GM12865 (cell line): ENCODE measurements around the gene ALG1L2.
"Not testable (repeated sequence)": the region's sequence is repeated elsewhere in the genome, so short reads cannot be mapped to it uniquely, and the experiment has no call there.

Experiments
- DNase-seq: peaks from one replicate; pipeline ENCODE4 v3.0.0; 2010; ENCODE audit warnings: low read depth
- H3K4me3 ChIP-seq: 2 replicates; pipeline ENCODE4 v1.5.1; 2011; ENCODE audit warnings: mild to moderate bottlenecking, low read depth, low read length, control low read depth
- CTCF ChIP-seq: IDR thresholded peaks from 2 replicates; pipeline ENCODE4 v1.5.1; 2011; ENCODE audit warnings: low read length, control low read depth, low read depth, inconsistent platforms; ENCODE audit not compliant: insufficient read depth; ENCODE audit errors: missing control alignments

Gene ALG1L2

GRCh38 chr3:130081351-130081881 is at the start of gene ALG1L2:
Gene ALG1L2 (plus strand): TSS chr3:130081831. CDS start chr3:130082017, 186 bp downstream.
- DNase-seq, result no peak
- no peak for TF ChIP-seq CTCF
- H3K4me3 ChIP-seq, result no peak within 1 kb of the TSS

- not testable (repeated sequence) for H3K4me3 ChIP-seq
Measured at GRCh38 chr3:130037126-130037815, 44.4 kb upstream of the ALG1L2 start.

GRCh38 chr3:130042736-130043135 is 38.9 kb upstream of the ALG1L2 start:
- not testable (repeated sequence) for H3K4me3 ChIP-seq, DNase-seq

More at GRCh38 chr3:130037126-130037815, 44.4 kb upstream of the ALG1L2 start:
- not testable (repeated sequence) for DNase-seq

GRCh38 chr3:130043658-130044057 is 38.0 kb upstream of the ALG1L2 start:
- not testable (repeated sequence) for DNase-seq, H3K4me3 ChIP-seq

GRCh38 chr3:130044370-130044769 is 37.3 kb upstream of the ALG1L2 start:
- TF ChIP-seq CTCF, result no peak
- no peak for DNase-seq
- H3K4me3 ChIP-seq, result no peak overlapping the region

- no peak overlapping the region for H3K4me3 ChIP-seq
- TF ChIP-seq CTCF, result no peak
- no peak for DNase-seq
Measured at GRCh38 chr3:130048726-130049125, 32.9 kb upstream of the ALG1L2 start.

GRCh38 chr3:130052366-130052765 is 29.3 kb upstream of the ALG1L2 start:
- not testable (repeated sequence) for H3K4me3 ChIP-seq, DNase-seq

GRCh38 chr3:130052965-130053364 is 28.7 kb upstream of the ALG1L2 start:
- not testable (repeated sequence) for DNase-seq

GRCh38 chr3:130057536-130058266 is 23.9 kb upstream of the ALG1L2 start:
- not testable (repeated sequence) for H3K4me3 ChIP-seq, DNase-seq

More at GRCh38 chr3:130052965-130053364, 28.7 kb upstream of the ALG1L2 start:
- not testable (repeated sequence) for H3K4me3 ChIP-seq

- not testable (repeated sequence) for DNase-seq, H3K4me3 ChIP-seq
Measured at GRCh38 chr3:130058267-130058657, 23.4 kb upstream of the ALG1L2 start.

- H3K4me3 ChIP-seq, DNase-seq: not testable (repeated sequence)
Measured at GRCh38 chr3:130058716-130059115, 22.9 kb upstream of the ALG1L2 start.

GRCh38 chr3:130059162-130059561 is 22.5 kb upstream of the ALG1L2 start:
- not testable (repeated sequence) for DNase-seq, H3K4me3 ChIP-seq
